ENCODE results near the gene SULT1A3.
"Not testable (repeated sequence)": the region's sequence is repeated elsewhere in the genome, so short reads cannot be mapped to it uniquely, and the experiment has no call there.

- TF ChIP-seq, protein P1, sequence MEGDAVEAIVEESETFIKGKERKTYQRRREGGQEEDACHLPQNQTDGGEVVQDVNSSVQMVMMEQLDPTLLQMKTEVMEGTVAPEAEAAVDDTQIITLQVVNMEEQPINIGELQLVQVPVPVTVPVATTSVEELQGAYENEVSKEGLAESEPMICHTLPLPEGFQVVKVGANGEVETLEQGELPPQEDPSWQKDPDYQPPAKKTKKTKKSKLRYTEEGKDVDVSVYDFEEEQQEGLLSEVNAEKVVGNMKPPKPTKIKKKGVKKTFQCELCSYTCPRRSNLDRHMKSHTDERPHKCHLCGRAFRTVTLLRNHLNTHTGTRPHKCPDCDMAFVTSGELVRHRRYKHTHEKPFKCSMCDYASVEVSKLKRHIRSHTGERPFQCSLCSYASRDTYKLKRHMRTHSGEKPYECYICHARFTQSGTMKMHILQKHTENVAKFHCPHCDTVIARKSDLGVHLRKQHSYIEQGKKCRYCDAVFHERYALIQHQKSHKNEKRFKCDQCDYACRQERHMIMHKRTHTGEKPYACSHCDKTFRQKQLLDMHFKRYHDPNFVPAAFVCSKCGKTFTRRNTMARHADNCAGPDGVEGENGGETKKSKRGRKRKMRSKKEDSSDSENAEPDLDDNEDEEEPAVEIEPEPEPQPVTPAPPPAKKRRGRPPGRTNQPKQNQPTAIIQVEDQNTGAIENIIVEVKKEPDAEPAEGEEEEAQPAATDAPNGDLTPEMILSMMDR (IDR thresholded peaks at IDR 0.05; ENCODE audit: low read depth, low read length) = not testable (repeated sequence)
- not testable (repeated sequence) for TF ChIP-seq POLR2A (IDR thresholded peaks at IDR 0.05; ENCODE audit: extremely low read depth, insufficient read length)
These were observed 10.0 kb downstream of the SULT1A3 start for GRCh38 chr16:30209032-30209431.
